NCI-H187 (cell line): Measurements from ENCODE around the gene FMN2.

Experiments
- DNase-seq, 2 experiments: peaks; one replicate each; lab custom pipeline; 2025; lab: John Stamatoyannopoulos, UW

Gene FMN2

GRCh38 chr1:240491796-240492195 lies 400.1 kb downstream of the FMN2 start:
- DNase-seq = no peak

GRCh38 chr1:240492832-240493440 lies 401.3 kb downstream of the FMN2 start:
- no peak for DNase-seq

- no peak for DNase-seq
Observed at GRCh38 chr1:240495601-240496000, 403.9 kb downstream of the FMN2 start.

GRCh38 chr1:240496356-240496755 lies 404.7 kb downstream of the FMN2 start:
- DNase-seq = no peak

GRCh38 chr1:240496941-240497340 lies 405.3 kb downstream of the FMN2 start:
- no peak for DNase-seq

GRCh38 chr1:240497908-240498307 lies 406.2 kb downstream of the FMN2 start:
- DNase-seq = no peak

- DNase-seq = no peak
Observed at GRCh38 chr1:240498335-240498734, 406.7 kb downstream of the FMN2 start.

- no peak for DNase-seq
Observed at GRCh38 chr1:240499012-240499411, 407.3 kb downstream of the FMN2 start.

- DNase-seq = no peak
Observed at GRCh38 chr1:240500647-240501046, 409.0 kb downstream of the FMN2 start.

- DNase-seq = no peak
Observed at GRCh38 chr1:240501115-240501514, 409.4 kb downstream of the FMN2 start.

GRCh38 chr1:240503036-240503435 lies 411.4 kb downstream of the FMN2 start:
- no peak for DNase-seq

- no peak for DNase-seq
Observed at GRCh38 chr1:240503558-240503957, 411.9 kb downstream of the FMN2 start.

GRCh38 chr1:240506176-240506575 lies 414.5 kb downstream of the FMN2 start:
- DNase-seq = no peak

- no peak for DNase-seq
Observed at GRCh38 chr1:240508201-240508600, 416.5 kb downstream of the FMN2 start.

- no peak for DNase-seq
Observed at GRCh38 chr1:240508950-240509349, 417.3 kb downstream of the FMN2 start.

GRCh38 chr1:240511789-240512188 lies 420.1 kb downstream of the FMN2 start:
- DNase-seq = no peak

- no peak for DNase-seq
Observed at GRCh38 chr1:240515505-240515904, 423.8 kb downstream of the FMN2 start.

- no peak for DNase-seq
Observed at GRCh38 chr1:240516069-240516468, 424.4 kb downstream of the FMN2 start.

GRCh38 chr1:240517891-240518290 lies 426.2 kb downstream of the FMN2 start:
- DNase-seq = no peak

GRCh38 chr1:240522122-240522822 lies 430.6 kb downstream of the FMN2 start:
- no peak for DNase-seq

GRCh38 chr1:240524356-240525069 lies 432.8 kb downstream of the FMN2 start:
- no peak for DNase-seq
